Mesenchymal stem cell (in vitro differentiated cells and primary cell): ENCODE results near the gene TIGD7.

Experiments used
- DNase-seq: peaks from one replicate; pipeline ENCODE4 v3.0.0-alpha.2; 2013
- H2AFZ ChIP-seq: one replicate; pipeline ENCODE4 v1.6.1; 2013; ENCODE audit warnings: low read depth, mild to moderate bottlenecking, control low read depth, inconsistent platforms, low read length, moderate library complexity
- H2AK5ac ChIP-seq: 2 replicates; pipeline ENCODE4 v1.6.1; 2013; ENCODE audit warnings: low read length, moderate library complexity, mild to moderate bottlenecking, inconsistent platforms; ENCODE audit not compliant: severe bottlenecking
- H2BK120ac ChIP-seq: one replicate; pipeline ENCODE4 v1.6.1; 2013; ENCODE audit warnings: low read depth, mild to moderate bottlenecking, inconsistent platforms, low read length, moderate library complexity
- H2BK12ac ChIP-seq, 2 experiments: one replicate each; pipeline ENCODE4 v1.6.1; 2013; ENCODE audit warnings: inconsistent platforms in 2 of 2, low read length in 2 of 2, mild to moderate bottlenecking in 2 of 2, moderate library complexity in 2 of 2, control low read depth in 1 of 2
- H2BK15ac ChIP-seq: one replicate; pipeline ENCODE4 v1.6.1; 2013; ENCODE audit warnings: mild to moderate bottlenecking, low read depth, inconsistent platforms; ENCODE audit not compliant: poor library complexity, severe bottlenecking
- H2BK5ac ChIP-seq: 2 replicates; pipeline ENCODE4 v1.6.1; 2013; ENCODE audit warnings: low read depth, mild to moderate bottlenecking, low read length, control low read depth, inconsistent platforms; ENCODE audit not compliant: poor library complexity, severe bottlenecking
- H3K14ac ChIP-seq, 2 experiments: one replicate each; pipeline ENCODE4 v1.6.1; 2013; ENCODE audit warnings: inconsistent platforms in 2 of 2, low read length in 2 of 2, control low read depth in 1 of 2, mild to moderate bottlenecking in 1 of 2, moderate library complexity in 1 of 2
- H3K18ac ChIP-seq, 2 experiments: one replicate each; pipeline ENCODE4 v1.6.1; 2013; ENCODE audit warnings: inconsistent platforms in 2 of 2, low read length in 2 of 2, control low read depth in 1 of 2, low read depth in 1 of 2, mild to moderate bottlenecking in 1 of 2
- H3K23ac ChIP-seq, 2 experiments: one replicate each; pipeline ENCODE4 v1.6.1; 2013; ENCODE audit warnings: inconsistent platforms in 2 of 2, low read length in 2 of 2, mild to moderate bottlenecking in 2 of 2, moderate library complexity in 2 of 2, control low read depth in 1 of 2
- H3K27ac ChIP-seq: 2 replicates; pipeline ENCODE4 v1.5.1; 2013; ENCODE audit warnings: mild to moderate bottlenecking, moderate library complexity, low read length, control low read depth, inconsistent platforms; ENCODE audit not compliant: poor library complexity, severe bottlenecking
- H3K27me3 ChIP-seq, 2 experiments: 2 replicates each; pipeline versions ENCODE4 v1.6.1 to v1.7.0; 2013; ENCODE audit warnings: low read length in 2 of 2, mild to moderate bottlenecking in 2 of 2, moderate library complexity in 2 of 2, control low read depth in 1 of 2, inconsistent platforms in 1 of 2; ENCODE audit not compliant: control insufficient read depth in 1 of 2, insufficient read depth in 1 of 2
- H3K36me3 ChIP-seq, 2 experiments: 2 replicates each; pipeline versions ENCODE4 v1.6.1 to v1.7.0; 2013; ENCODE audit warnings: low read length in 2 of 2, control low read depth in 1 of 2, inconsistent platforms in 1 of 2, low read depth in 1 of 2, mild to moderate bottlenecking in 1 of 2; ENCODE audit not compliant: insufficient read depth in 2 of 2, control insufficient read depth in 1 of 2
- H3K4ac ChIP-seq, 2 experiments: one replicate each; pipeline ENCODE4 v1.6.1; 2013; ENCODE audit warnings: inconsistent platforms in 2 of 2, low read length in 2 of 2, mild to moderate bottlenecking in 2 of 2, moderate library complexity in 2 of 2, control low read depth in 1 of 2, low read depth in 1 of 2
- H3K4me1 ChIP-seq: 2 replicates; pipeline ENCODE4 v1.6.1; 2013; ENCODE audit warnings: low read depth, low read length, control low read depth; ENCODE audit not compliant: control insufficient read depth, insufficient read depth
- H3K4me2 ChIP-seq: 2 replicates; pipeline ENCODE4 v1.6.1; 2013; ENCODE audit warnings: low read length, mild to moderate bottlenecking, inconsistent platforms; ENCODE audit not compliant: poor library complexity, severe bottlenecking
- H3K4me3 ChIP-seq, 2 experiments: 2 replicates each; pipeline versions ENCODE4 v1.5.1 to v1.7.0; 2013; ENCODE audit warnings: low read length in 2 of 2, mild to moderate bottlenecking in 2 of 2, control low read depth in 1 of 2, low read depth in 1 of 2; ENCODE audit not compliant: insufficient read depth in 1 of 2
- H3K79me1 ChIP-seq: replicated peaks from 2 replicates; pipeline ENCODE4 v1.6.1; 2013; ENCODE audit warnings: mild to moderate bottlenecking, control low read depth, low read length, inconsistent platforms; ENCODE audit not compliant: poor library complexity, severe bottlenecking
- H3K9ac ChIP-seq: 2 replicates; pipeline ENCODE4 v1.7.0; 2013; ENCODE audit warnings: mild to moderate bottlenecking, low read length, moderate library complexity
- H3K9me3 ChIP-seq: 2 replicates; pipeline ENCODE4 v1.7.0; 2013; ENCODE audit warnings: mild to moderate bottlenecking, low read length; ENCODE audit not compliant: control insufficient read depth
- H4K8ac ChIP-seq: one replicate; pipeline ENCODE4 v1.6.1; 2013; ENCODE audit warnings: inconsistent platforms, mild to moderate bottlenecking, low read length, moderate library complexity
- H4K91ac ChIP-seq: one replicate; pipeline ENCODE4 v1.6.1; 2013; ENCODE audit warnings: mild to moderate bottlenecking, low read length, inconsistent platforms
- WGBS: methylation state at CpG from one replicate; pipeline ENCODE4 v1.1.7; 2013; ENCODE audit warnings: mixed read lengths; 5-methylcytosine and 5-hydroxymethylcytosine counted together

Gene TIGD7

GRCh38 chr16:3292604-3293003 is 12.6 kb downstream of the TIGD7 start:
- H2BK12ac ChIP-seq: no peak overlapping the region
- peaks cover 83% of the 10 kb centered on the region for H3K9me3 ChIP-seq
- H3K36me3 ChIP-seq: peaks cover 67 to 78% of the 10 kb centered on the region in 2 experiments
- H2BK15ac ChIP-seq: no peak overlapping the region
- no peaks in the 10 kb centered on the region for H3K27me3 ChIP-seq
- H3K4me2 ChIP-seq: no peak overlapping the region
- no peak overlapping the region for H3K27ac ChIP-seq
- H3K9ac ChIP-seq: no peak overlapping the region
- no peak overlapping the region for H3K4ac ChIP-seq
- no peak overlapping the region for H2AFZ ChIP-seq
- no peak overlapping the region for H3K14ac ChIP-seq
- no peaks in the 10 kb centered on the region for H3K4me1 ChIP-seq
- H3K23ac ChIP-seq: no peak overlapping the region
- no peak overlapping the region for H3K18ac ChIP-seq
- H4K8ac ChIP-seq: no peak overlapping the region
- no peak overlapping the region for H2BK5ac ChIP-seq
- H2BK120ac ChIP-seq: no peak overlapping the region
- DNase-seq: no peak
- H2AK5ac ChIP-seq: no peak overlapping the region
- H4K91ac ChIP-seq: no peak overlapping the region
- 99% methylated on average over 3 of the region's 3 CpGs for WGBS
- H3K4me3 ChIP-seq: peak overlapping the region in 1 of 2 experiments; percentile 64
- peaks cover 63% of the 10 kb centered on the region for H3K79me1 ChIP-seq

GRCh38 chr16:3289998-3290673 is 15.1 kb downstream of the TIGD7 start:
- Histone ChIP-seq H2BK15ac (no peak overlapping the region), H3K79me1 (peaks cover 57% of the 10 kb centered on the region), H2BK5ac (no peak overlapping the region), H2AK5ac (no peak overlapping the region), H3K4me1 (peaks cover 7% of the 10 kb centered on the region), H3K9ac (no peak overlapping the region), H2BK12ac (no peak overlapping the region), H2BK120ac (no peak overlapping the region), H3K36me3 (peaks cover 71 to 87% of the 10 kb centered on the region in 2 experiments), H3K18ac (no peak overlapping the region), H3K4me3 (peak overlapping the region in 1 of 2 experiments; percentile 64), H4K91ac (no peak overlapping the region), H3K14ac (no peak overlapping the region), H2AFZ (no peak overlapping the region), H4K8ac (no peak overlapping the region), H3K4ac (no peak overlapping the region), H3K27me3 (no peaks in the 10 kb centered on the region), H3K23ac (no peak overlapping the region), H3K27ac (no peak overlapping the region), H3K4me2 (no peak overlapping the region), H3K9me3 (peaks cover 72% of the 10 kb centered on the region)
- no peak for DNase-seq
- 98% methylated on average over 16 of the region's 16 CpGs for WGBS

GRCh38 chr16:3285131-3285530 is 20.1 kb downstream of the TIGD7 start:
- Histone ChIP-seq H4K91ac (no peak overlapping the region), H2BK15ac (no peak overlapping the region), H3K27ac (no peak overlapping the region), H3K4me1 (peaks cover 13% of the 10 kb centered on the region), H3K27me3 (no peaks in the 10 kb centered on the region), H2BK5ac (no peak overlapping the region), H3K14ac (no peak overlapping the region), H3K23ac (no peak overlapping the region), H3K4me3 (peak overlapping the region in 1 of 2 experiments; percentile 98), H2AK5ac (no peak overlapping the region), H2BK12ac (no peak overlapping the region), H3K18ac (no peak overlapping the region), H3K4me2 (peak overlapping the region; percentile 94), H3K9ac (peak overlapping the region; percentile 100), H3K4ac (no peak overlapping the region), H3K36me3 (peaks cover 39 to 46% of the 10 kb centered on the region in 2 experiments), H3K9me3 (peaks cover 25% of the 10 kb centered on the region), H2BK120ac (no peak overlapping the region), H4K8ac (no peak overlapping the region), H3K79me1 (peaks cover 27% of the 10 kb centered on the region), H2AFZ (no peak overlapping the region)
- 74% methylated on average over 5 of the region's 6 CpGs for WGBS
- no peak for DNase-seq

GRCh38 chr16:3283543-3284447 is 21.4 kb downstream of the TIGD7 start:
- peak overlapping the region; percentile 83 to 98 for H3K4me3 ChIP-seq
- H3K14ac ChIP-seq: peak overlapping the region in 1 of 2 experiments; percentile 62
- H2AFZ ChIP-seq: no peak overlapping the region
- H3K9ac ChIP-seq: peak overlapping the region; percentile 100
- WGBS: 7% methylated on average over 56 of the region's 56 CpGs
- no peak overlapping the region for H2BK5ac ChIP-seq
- no peak overlapping the region for H2BK15ac ChIP-seq
- H2BK12ac ChIP-seq: no peak overlapping the region
- no peaks in the 10 kb centered on the region for H3K27me3 ChIP-seq
- peaks cover 12% of the 10 kb centered on the region for H3K9me3 ChIP-seq
- H3K18ac ChIP-seq: peak overlapping the region; percentile 64 to 76
- peaks cover 26 to 32% of the 10 kb centered on the region in 2 experiments for H3K36me3 ChIP-seq
- H3K79me1 ChIP-seq: peaks cover 13% of the 10 kb centered on the region
- peak overlapping the region; percentile 14 to 73 for H3K4ac ChIP-seq
- peak overlapping the region; percentile 59 for H3K27ac ChIP-seq
- no peak overlapping the region for H2AK5ac ChIP-seq
- peak overlapping the region; percentile 75 for H4K8ac ChIP-seq
- H3K4me2 ChIP-seq: peak overlapping the region; percentile 94
- peaks cover 13% of the 10 kb centered on the region for H3K4me1 ChIP-seq
- H4K91ac ChIP-seq: peak overlapping the region; percentile 49
- H3K23ac ChIP-seq: no peak overlapping the region
- DNase-seq: peak; percentile 33
- H2BK120ac ChIP-seq: no peak overlapping the region
